ENCODE measurements around the gene DCTPP1. TPM values are rescaled to one million over a fixed set of nuclear protein-coding genes. Genes with fewer than 3 reads are reported as not detected.
A peak's percentile ranks its signal among the peaks of the same experiment; 100 is the strongest.

The DCTPP1 gene
- total and polyA plus RNA-seq, 2 of the 13 experiments (the other 11 are each of a cell fraction or from before 2014, with no cell fraction given) = 54.8 to 74.4 TPM

DNA sequence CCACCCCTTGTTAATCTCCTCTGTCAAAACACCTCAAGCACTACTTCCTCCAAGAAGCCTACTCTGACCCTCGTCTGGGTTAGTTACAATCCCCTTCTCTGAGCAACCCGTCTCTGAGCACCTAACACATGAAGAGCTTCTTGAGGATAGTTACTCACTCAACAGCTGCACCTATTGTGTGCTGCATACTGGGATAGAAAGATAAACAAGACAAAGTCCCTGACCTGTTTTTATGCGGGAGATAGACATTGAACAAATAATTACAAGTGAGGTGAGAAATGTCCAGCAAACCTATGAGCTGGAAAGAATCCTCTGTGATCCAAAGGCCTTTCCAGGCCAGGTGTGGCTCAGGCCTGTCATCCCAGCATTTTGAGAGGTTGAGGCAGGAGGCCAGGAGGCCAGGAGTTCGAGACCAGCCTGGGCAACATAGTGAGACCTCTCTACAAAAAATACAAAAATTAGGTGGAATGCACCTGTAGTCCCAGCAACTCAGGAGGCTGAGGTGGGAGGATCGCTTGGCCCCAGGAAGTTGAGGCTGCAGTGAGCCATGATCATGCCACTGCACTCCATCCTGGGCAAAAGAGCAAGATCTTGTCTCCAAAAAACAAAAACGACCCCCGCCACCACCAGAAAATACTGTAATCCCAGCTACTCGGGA is 27.9 kb downstream of the DCTPP1 start (continued):
- TF ChIP-seq PHF5A (CRISPR knock-in tag; IDR thresholded peaks at IDR 0.05; ENCODE audit: low read depth, unreplicated experiment) = peak; percentile 51
- no peak for TF ChIP-seq TAF15 (IDR thresholded peaks at IDR 0.05; ENCODE audit: low read depth, low read length, poor library complexity, severe bottlenecking)
- TF ChIP-seq AHR (CRISPR knock-in tag; IDR thresholded peaks at IDR 0.05) = no peak; the same call in 1 of the 2 replicates
- no peak for TF ChIP-seq ZBTB10 (CRISPR knock-in tag; IDR thresholded peaks at IDR 0.05; ENCODE audit: borderline replicate concordance)
- TF ChIP-seq, protein P1, sequence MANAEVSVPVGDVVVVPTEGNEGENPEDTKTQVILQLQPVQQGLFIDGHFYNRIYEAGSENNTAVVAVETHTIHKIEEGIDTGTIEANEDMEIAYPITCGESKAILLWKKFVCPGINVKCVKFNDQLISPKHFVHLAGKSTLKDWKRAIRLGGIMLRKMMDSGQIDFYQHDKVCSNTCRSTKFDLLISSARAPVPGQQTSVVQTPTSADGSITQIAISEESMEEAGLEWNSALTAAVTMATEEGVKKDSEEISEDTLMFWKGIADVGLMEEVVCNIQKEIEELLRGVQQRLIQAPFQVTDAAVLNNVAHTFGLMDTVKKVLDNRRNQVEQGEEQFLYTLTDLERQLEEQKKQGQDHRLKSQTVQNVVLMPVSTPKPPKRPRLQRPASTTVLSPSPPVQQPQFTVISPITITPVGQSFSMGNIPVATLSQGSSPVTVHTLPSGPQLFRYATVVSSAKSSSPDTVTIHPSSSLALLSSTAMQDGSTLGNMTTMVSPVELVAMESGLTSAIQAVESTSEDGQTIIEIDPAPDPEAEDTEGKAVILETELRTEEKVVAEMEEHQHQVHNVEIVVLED (CRISPR knock-in tag; IDR thresholded peaks at IDR 0.05; ENCODE audit: borderline replicate concordance) = peak; percentile 41; the same call in 1 of the 2 replicates
- 0 out of 2 replicates have a peak, but pooled peaks have one; percentile 23 for TF ChIP-seq FOXP1 (IDR thresholded peaks at IDR 0.05)
- TF ChIP-seq FOXP1 (CRISPR knock-in tag; IDR thresholded peaks at IDR 0.05) = peak; percentile 92
- TF ChIP-seq RAD21 (CRISPR knock-in tag; IDR thresholded peaks at IDR 0.05) = peak; percentile 54; the same call in 1 of the 2 replicates
- no peak for TF ChIP-seq CSRNP2 (CRISPR knock-in tag; conservative IDR thresholded peaks at IDR 0.05; ENCODE audit: low read depth)
- TF ChIP-seq PCBP1 (IDR thresholded peaks at IDR 0.05; ENCODE audit: borderline replicate concordance, low read depth, low read length) = no peak
- TF ChIP-seq, protein P2, sequence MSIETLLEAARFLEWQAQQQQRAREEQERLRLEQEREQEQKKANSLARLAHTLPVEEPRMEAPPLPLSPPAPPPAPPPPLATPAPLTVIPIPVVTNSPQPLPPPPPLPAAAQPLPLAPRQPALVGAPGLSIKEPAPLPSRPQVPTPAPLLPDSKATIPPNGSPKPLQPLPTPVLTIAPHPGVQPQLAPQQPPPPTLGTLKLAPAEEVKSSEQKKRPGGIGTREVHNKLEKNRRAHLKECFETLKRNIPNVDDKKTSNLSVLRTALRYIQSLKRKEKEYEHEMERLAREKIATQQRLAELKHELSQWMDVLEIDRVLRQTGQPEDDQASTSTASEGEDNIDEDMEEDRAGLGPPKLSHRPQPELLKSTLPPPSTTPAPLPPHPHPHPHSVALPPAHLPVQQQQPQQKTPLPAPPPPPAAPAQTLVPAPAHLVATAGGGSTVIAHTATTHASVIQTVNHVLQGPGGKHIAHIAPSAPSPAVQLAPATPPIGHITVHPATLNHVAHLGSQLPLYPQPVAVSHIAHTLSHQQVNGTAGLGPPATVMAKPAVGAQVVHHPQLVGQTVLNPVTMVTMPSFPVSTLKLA (IDR thresholded peaks at IDR 0.05) = peak; percentile 47; the same call in 1 of the 2 replicates
- TF ChIP-seq PAXIP1 (CRISPR knock-in tag; conservative IDR thresholded peaks at IDR 0.05) = peak; percentile 94
- peak; percentile 31; the same call in 1 of the 2 replicates for TF ChIP-seq ZNF274 (CRISPR knock-in tag; IDR thresholded peaks at IDR 0.05)
- no peak for TF ChIP-seq ZNF143 (CRISPR knock-in tag; IDR thresholded peaks at IDR 0.05)
- TF ChIP-seq TCF7L2 (IDR thresholded peaks at IDR 0.05; ENCODE audit: low read depth, low read length) = no peak
- TF ChIP-seq KMT2B (CRISPR knock-in tag; IDR thresholded peaks at IDR 0.05) = peak; percentile 34; the same call in 1 of the 2 replicates
- TF ChIP-seq FOSL2 (CRISPR knock-in tag; IDR thresholded peaks at IDR 0.05) = peak; percentile 46
- 0 out of 2 replicates have a peak, but pooled peaks have one; percentile 43 for TF ChIP-seq SIN3A (IDR thresholded peaks at IDR 0.05; ENCODE audit: borderline replicate concordance, low read depth, low read length)

All from HepG2 (cell line).